HG03342 (cell line): Measurements from ENCODE around the gene IFIT1B.
"Not testable (repeated sequence)": the region's sequence is repeated elsewhere in the genome, so short reads cannot be mapped to it uniquely, and the experiment has no call there.

Experiments used
- ATAC-seq: cut with Tn5 transposase; IDR thresholded peaks from one replicate; pipeline ENCODE4 v1.9.1; 2021; ENCODE audit warnings: mild to moderate bottlenecking, moderate library complexity; ENCODE audit not compliant: unreplicated experiment

Gene IFIT1B, protein sequence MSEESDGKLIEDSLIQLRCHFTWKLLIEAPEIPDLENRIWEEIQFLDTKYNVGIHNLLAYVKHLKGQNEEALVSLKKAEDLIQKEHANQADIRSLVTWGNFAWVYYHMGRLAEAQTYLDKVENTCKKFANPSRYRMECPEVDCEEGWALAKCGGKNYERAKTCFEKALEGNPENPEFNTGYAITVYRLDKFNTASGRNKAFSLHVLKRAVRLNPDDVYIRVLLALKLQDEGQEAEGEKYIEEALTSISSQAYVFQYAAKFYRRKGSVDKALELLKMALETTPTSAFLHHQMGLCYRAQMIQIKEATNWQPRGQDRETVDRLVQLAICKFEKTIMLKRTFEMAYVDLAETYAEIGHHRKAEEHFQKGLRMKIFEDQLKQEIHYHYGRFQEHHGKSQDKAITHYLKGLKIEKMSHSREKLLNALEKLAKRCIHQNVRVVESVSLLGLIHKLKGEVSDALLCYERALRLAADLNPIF

DNA sequence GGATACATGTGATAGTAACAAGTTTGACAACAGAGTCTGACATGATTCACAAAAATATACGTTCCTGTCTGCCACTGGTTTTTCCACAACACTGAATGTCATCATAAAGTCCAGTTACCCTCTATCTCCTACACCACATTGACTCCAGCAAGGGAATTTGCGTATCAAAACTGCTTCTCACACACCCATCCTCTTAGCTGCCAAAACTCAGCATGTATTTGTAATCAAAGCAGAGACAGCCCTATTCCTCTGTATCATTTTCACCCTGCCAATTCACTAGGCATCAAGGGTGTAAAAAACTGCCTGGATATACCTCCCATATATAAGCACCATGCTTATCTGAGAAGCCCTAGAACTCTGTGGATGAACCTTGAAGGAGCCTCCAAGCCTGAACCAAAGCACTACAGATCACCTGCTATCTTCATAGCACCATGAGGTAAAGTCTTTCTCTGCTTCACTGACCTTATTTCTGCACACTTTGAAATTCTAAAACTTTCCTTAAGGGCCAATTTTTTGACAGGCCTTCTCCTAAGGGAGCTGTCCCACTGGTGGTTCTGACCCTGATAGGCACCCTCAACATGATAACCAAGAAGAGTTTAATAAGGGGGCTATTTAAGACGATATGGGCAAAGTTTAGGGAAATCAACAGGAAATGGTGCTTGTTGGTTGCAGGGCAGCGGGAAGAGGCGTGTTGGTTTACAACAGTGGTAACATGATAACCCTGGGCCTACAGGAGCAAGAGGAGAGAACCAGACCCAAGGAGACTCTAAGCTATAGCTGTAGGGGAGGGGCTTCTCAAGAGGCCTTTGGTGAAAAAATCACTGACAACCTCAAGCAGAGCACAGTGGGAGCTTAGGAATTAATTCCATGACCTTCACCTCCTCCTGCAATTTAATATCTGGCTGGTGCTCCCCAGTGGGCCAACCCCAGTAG is at the start of gene IFIT1B:
IFIT1B (plus strand) TSS at position 352 of the 933 bp plus-strand sequence; CDS start at position 432, 80 bp downstream.
- no peak for ATAC-seq

DNA sequence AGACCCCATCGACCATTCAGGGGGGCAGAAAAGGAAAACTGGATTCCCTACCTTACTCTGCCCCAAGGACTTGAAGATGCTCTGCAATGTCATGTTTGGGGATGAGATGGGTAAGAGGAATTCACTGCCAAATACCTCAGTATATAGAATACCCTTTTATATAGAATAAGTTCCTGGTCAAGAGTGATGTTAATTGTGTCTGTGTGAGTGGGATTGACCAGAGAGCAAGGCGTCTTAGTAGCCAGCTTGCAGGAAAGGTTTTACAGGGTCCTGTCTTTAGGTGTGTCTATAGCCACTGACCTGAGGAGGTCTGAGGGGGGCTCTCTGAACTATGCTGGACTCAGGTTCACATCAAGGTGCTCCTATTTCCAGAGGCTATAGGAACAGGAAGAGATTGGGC is 48.7 kb upstream of the IFIT1B start:
- ATAC-seq = no peak

DNA sequence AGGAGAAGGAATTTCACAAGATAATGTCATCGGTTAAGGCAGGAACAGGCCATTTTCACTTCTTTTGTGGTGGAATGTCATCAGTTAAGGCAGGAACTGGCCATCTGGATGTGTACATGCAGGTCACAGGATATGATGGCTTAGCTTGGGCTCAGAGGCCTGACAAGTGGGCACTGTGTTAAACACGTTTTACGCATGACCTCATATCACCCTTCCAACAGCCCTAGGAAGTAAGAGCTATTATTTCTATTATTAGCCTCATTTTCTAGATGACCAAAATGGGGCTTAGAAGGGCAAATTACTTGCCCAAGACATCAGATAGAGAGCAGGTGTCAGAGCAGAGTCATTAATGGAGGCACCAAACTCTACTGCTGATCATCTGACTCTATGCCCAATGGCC is 47.8 kb upstream of the IFIT1B start:
- not testable (repeated sequence) for ATAC-seq

DNA sequence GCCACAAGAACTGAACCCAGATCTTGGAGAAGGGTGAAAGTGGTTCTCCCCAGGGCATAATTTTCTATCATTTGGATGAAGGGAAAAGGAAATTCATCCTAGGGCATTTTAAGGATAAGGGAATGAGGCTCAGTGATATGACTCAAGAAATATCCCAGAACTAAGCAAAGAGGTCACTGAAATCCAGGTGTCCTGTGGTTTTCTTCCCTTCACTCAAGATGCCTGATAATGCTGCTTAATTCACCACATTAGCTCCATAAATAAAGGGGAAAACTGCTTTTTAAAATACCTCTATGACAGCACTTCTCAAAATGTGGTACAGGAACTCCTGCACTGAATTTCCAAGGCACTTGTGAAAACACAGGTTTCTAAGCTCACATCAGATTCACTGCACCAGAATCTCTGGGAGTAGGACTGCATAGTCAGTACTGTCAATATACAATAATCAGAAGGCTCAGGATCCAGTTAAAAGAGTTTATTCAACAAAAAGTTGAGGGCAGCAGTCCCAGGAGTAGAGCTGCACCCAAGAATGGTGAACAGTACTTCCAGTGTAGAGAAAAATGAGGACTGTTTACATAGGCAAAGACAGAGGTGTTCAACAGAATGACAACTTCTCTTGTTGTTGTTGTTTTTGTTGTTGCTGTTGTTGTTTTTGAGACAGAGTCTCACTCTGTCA is 47.2 kb upstream of the IFIT1B start:
- no peak for ATAC-seq

DNA sequence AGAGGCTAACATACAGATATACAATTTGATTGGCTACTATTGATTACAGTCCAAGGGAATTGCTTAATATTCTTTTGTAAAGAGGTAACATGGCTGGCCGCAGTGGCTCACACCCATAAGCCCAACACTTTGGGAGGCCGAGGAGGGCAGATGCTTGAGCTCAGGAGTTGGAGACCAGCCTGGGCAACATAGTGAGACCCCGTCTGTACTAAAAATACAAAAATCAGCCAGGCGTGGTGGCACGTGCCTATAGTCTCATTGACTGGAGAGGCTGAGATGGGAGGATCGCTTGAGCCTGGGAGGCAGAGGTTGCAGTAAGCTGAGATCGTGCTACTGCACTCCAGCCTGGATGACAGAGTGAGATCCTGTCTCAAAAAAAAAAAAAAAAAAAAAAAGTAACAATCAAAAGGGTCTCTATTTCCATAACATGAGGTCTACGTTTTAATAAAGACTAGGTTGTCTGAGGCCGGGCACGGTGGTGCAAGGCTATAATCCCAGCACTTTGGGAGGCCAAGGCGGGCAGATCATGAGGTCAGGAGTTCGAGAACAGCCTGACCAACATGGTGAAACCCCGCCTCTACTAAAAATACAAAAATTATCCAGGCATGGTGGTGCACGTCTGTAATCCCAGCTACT is 46.3 kb upstream of the IFIT1B start:
- ATAC-seq = not testable (repeated sequence)

DNA sequence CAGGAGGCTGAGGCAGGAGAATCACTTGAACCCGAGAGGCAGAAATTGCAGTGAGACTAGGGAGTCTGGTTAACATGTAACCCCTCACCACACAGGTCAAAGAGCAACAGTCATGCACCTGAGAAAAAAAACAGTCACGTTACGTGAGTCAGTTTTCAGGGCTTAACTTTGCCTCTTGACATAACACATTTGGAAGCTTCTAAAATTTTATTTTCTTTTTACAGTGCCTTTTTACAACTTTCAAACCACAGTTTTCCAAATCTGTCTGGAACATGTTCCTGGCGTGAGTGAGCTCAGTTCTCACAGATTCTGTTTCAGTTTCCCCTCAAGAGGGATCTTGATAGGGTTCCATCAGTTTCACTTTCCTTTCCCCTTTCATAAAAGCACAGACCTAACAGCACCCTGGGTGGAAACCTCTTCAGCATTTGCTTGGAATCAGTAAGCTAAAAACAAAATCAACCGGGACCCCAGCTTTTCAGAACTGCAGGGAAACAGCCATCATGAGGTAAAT is 45.7 kb upstream of the IFIT1B start:
- peak; percentile 40 for ATAC-seq

DNA sequence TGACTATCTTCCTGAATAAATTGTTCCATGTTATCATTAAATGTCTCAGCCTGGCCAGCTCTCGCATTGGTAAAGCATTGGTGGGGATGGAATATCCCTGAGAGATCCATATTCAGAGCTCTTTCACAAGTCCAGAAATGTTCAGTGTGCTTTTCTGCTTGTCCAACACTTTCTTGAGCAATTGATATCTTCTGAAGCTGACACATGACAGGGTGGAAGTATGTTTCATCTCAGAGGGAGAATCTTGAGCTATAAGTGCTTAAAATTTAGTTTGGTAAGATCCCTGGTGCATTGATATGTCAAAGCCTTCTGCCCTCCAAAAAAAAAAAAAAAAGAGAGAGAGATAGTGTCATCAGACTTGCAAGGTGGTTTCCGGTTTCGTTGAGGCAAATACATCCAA is 42.6 kb upstream of the IFIT1B start:
- no peak for ATAC-seq

DNA sequence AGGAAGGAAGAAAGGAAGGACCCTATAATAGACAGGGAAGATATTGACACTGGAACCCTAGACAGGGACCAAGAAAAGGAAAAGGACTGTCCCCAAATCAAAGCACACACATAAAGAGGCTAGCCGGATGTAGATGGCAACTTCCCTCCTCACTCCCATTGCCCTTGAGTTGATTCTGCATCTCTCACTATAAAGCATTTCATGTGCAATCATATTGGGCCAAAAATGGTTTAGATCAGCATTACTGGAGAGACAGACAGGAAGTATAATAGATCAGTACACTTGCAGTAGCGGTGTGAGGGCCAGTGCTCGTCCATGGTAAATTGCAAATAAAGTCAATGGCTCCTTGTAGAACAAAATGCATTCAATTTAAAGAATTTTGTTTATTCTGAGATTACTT is 41.6 kb upstream of the IFIT1B start:
- no peak for ATAC-seq

DNA sequence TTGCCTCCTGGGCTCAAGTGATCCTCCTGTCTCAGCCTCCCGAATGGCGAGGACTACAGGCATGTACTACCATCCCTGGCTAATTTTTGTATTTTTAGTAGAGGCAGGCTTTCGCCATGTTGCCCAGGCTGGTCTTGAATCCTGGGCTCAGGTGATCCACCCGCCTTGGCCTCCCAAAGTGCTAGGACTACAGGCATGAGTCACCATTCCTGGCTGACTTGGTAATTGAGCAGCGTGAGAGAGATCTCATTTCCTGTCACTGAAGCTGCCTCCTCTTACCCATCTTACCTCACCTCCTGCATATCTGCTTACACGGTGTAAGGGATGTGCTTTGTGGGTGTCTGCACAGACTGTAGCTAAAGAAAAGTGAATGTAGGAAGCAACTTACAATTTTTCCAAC is 40.4 kb upstream of the IFIT1B start:
- no peak for ATAC-seq

DNA sequence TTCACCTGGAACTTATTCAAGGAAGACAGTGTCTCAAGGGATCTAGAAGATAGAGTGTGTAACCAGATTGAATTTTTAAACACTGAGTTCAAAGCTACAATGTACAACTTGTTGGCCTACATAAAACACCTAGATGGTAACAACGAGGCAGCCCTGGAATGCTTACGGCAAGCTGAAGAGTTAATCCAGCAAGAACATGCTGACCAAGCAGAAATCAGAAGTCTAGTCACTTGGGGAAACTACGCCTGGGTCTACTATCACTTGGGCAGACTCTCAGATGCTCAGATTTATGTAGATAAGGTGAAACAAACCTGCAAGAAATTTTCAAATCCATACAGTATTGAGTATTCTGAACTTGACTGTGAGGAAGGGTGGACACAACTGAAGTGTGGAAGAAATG is 39.1 kb upstream of the IFIT1B start:
- no peak for ATAC-seq

DNA sequence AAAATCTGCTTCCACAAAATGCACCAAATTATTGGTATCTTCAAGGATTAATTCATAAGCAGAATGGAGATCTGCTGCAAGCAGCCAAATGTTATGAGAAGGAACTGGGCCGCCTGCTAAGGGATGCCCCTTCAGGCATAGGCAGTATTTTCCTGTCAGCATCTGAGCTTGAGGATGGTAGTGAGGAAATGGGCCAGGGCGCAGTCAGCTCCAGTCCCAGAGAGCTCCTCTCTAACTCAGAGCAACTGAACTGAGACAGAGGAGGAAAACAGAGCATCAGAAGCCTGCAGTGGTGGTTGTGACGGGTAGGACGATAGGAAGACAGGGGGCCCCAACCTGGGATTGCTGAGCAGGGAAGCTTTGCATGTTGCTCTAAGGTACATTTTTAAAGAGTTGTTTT is 38.0 kb upstream of the IFIT1B start:
- no peak for ATAC-seq

DNA sequence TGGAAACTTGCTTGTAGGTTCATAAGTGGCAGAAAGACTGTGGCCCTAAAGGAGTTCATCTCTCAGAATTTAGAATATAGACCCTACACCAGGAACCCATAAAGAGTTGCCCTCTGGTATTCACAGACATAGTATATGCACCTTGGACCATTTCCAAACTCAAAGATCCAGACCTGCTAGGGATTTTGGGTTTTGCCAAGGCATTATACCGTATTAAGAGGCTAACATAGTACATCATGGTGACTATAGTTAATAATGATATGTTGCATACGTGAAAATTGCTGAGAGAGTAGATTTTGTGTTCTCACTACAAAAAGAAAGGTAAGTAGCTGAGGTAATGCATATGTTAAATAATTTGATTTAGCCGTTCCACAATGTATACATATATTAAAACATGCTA is 36.2 kb upstream of the IFIT1B start:
- no peak for ATAC-seq

DNA sequence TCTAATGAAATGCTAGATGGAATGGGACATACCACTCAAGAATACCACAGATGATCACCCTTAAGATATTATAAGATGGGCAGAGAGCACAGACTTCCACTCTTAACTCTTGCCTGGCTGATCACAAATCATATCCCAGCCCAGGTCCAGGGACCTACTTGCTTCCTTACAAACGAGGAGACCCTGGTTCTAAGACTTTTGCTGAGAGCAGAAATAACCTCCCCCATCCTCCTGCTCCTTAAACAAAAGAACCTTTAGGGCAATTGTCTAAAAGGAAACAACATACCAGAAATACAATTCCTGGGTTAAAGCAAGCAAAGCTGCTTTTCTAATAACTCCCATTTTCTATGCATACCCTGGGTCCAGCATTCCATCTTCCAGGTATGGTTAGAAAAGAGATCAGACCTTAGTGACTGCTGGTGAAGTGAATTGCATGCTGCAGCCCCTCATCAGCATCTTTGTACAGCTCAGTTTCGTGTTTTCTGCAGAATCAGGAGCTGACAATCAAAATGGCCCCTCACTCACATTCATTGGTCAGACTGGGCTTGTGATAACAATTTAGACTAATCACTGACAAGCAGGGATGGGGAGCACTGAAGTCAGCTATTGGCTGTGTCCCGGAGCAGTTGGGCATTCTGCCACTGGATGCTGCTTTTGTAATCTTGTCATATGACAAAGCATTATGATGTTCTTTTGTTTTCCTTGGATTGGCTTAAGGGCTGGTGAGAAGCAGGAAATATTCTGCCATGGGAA is 35.5 kb upstream of the IFIT1B start:
- ATAC-seq = no peak

DNA sequence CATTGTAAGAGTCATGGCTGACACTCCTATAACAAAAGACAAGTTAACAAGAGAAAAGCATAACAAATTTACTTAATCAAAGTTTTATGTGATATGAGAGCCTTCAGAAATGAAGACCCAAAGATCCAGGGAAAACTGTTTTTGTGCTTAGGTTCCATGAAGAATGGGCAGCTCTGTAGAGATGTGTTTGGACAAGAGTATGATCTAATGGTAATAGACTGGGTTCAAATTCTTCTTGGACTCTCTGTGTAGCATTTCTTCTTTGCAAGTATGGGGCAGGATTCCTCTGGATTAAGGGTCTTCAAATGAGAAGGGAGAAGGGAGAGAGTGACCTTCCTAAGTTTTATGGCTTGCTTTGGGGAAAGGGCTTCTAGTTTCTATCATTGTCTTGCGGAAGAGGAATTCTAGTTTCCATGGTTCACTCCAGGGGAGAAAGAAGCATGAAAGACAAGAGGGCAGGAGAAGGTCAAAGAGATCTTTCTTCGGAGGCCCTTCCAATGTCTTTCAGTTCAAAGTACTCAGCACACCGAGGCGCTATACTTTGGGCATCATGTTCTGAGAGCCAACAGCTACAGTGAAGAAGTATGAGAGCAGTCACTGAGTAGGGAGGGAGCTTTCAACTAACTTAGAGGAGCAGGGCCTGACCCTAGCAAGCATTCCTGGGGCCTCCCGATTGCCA is 34.6 kb upstream of the IFIT1B start:
- no peak for ATAC-seq

DNA sequence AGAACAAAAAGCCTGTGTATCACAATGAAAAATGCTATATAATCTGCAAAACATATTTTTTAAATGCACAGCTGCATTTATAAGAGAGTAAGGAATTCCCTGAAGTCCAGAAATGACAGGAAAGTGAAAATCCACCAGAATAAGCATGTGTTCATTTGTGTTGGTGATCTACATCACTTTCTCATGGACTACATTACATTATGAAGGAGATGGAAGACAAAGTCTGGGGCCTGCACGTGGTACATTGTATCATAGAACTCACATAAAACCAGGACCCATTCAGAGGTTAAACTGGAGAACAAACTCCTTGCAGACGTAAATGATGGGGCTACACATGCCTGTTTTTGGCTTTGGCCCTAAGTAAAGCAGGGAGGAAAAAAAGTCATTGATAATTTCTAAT is 33.7 kb upstream of the IFIT1B start:
- ATAC-seq = no peak

DNA sequence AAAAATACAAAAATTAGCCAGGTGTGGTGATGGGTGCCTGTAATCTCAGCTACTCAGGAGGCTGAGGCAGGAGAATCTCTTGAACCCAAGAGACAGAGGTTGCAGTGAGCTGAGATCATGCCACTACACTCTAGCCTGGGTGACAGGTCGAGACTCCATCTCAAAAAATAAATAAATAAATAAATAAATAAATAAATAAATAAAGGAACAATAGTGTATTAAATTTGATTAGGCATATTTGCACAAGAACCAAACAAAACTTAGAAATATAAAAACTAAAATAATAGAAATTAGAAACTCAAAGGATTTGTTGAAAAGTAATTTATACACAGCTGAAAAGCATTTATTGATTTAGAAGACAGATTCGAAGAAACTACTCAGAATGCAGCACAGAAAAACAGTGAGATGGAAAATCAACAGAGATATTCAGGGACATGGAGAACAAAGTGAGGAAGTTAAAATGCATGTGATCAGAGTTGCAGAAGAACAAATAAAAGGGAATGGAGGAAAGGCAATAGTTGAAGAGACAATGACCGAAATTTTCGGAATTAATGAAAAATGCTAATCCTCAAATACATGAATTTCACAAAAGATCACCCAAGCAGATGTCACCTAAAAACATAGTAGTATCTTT is 32.4 kb upstream of the IFIT1B start:
- no peak for ATAC-seq

DNA sequence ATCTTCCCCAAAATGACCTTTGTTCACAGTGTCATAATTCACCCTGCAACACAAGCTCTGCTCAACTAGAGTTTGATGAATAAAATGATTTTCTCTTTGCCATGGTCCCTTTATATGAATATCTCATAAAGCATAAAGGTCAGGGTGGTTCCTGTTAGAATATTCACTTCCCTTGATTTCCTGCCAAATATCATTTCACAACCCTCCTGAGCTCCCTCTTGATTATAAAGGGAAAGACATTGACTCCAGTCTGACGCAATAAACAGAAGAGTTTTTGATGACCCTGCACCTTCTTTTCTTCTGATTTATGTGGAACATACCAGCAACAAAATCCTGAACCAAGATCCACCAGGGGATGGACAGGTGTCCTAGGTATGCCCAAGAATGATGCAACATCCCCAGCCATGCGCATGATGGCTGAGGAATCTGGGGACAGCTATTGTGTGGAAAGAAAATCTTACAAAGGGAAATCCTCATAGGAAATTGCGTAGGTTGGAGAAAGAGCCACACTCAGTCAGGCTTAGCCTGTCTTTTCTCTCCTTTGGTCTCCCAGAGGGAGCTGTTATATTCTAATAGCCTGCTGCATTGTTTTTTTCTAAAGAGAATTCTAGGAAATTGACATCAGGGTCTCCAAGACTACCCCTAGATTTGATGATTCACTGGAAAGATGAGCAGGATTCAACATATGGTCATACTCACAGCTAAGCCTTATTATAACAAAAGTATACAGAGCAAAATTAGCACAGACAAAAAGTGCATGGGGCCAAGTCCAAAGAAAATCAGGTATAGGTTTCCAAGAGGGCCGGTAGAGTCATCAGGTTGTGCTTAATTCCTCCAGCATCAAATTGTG is 31.2 kb upstream of the IFIT1B start:
- ATAC-seq = no peak
